SK-N-SH (cell line): ENCODE measurements around the gene GARNL3.

Source experiments
- CTCF ChIP-seq: fragments of 200-600 bp; sonication (generic); IDR thresholded peaks from 2 replicates; pipeline ENCODE4 v1.6.1; 2017; ENCODE audit warnings: antibody characterized with exemption, mild to moderate bottlenecking, moderate library complexity
- ELF1 ChIP-seq: IDR thresholded peaks from 2 replicates; pipeline ENCODE4 v1.4.0; 2012
- EP300 ChIP-seq, 2 experiments: IDR thresholded peaks; 2 replicates each; pipeline versions ENCODE4 v1.4.0 to v1.6.1; 2012; ENCODE audit warnings: borderline replicate concordance in 1 of 2, low read depth in 1 of 2, low read length in 1 of 2
- EZH2phosphoT487 ChIP-seq: fragments of 200-600 bp; sonication (generic); IDR thresholded peaks from 2 replicates; pipeline ENCODE4 v1.6.1; 2017; ENCODE audit warnings: low read depth, mixed run types, mild to moderate bottlenecking, antibody characterized with exemption, moderate library complexity, borderline replicate concordance
- FOXJ3 ChIP-seq: sonication (generic); formaldehyde crosslinking; IDR thresholded peaks from 2 replicates; pipeline ENCODE4 v1.5.1; 2020; ENCODE audit warnings: mild to moderate bottlenecking, missing genetic modification reagents
- JUND ChIP-seq: IDR thresholded peaks from 2 replicates; pipeline ENCODE4 v1.4.0; 2012
- MXI1 ChIP-seq: IDR thresholded peaks from 2 replicates; pipeline ENCODE4 v1.6.1; 2012; ENCODE audit warnings: mild to moderate bottlenecking, low read depth, low read length, improper control_type of control experiment
- POLR2AphosphoS5 ChIP-seq: IDR thresholded peaks from 2 replicates; pipeline ENCODE4 v1.6.1; 2012; ENCODE audit warnings: low read depth, low read length
- RAD21 ChIP-seq: IDR thresholded peaks from 2 replicates; pipeline ENCODE4 v1.6.1; 2012; ENCODE audit warnings: mild to moderate bottlenecking, low read length
- SIN3A ChIP-seq: IDR thresholded peaks from 2 replicates; pipeline ENCODE4 v1.6.1; 2012; ENCODE audit warnings: low read depth, mild to moderate bottlenecking, low read length, moderate library complexity, borderline replicate concordance
- TAF1 ChIP-seq: IDR thresholded peaks from 2 replicates; pipeline ENCODE4 v1.6.1; 2012; ENCODE audit warnings: low read depth, mild to moderate bottlenecking, low read length, moderate library complexity, borderline replicate concordance

GRCh38 chr9:127398275-127398647, 133.7 kb downstream of the GARNL3 start:
- TF ChIP-seq ELF1 (no peak), RAD21 (no peak), SIN3A (no peak), JUND (no peak), CTCF (no peak), POLR2AphosphoS5 (no peak), EZH2phosphoT487 (no peak), EP300 (IDR thresholded peaks at IDR 0.05; ENCODE audit: borderline replicate concordance in 1 of 2, low read depth in 1 of 2, low read length in 1 of 2) (no peak), FOXJ3 (no peak), MXI1 (no peak), TAF1 (no peak)
